Stimulated activated naive CD4-positive, alpha-beta T cell (primary cell): ENCODE results near the gene LAMB3.
"Not testable (repeated sequence)": the region's sequence is repeated elsewhere in the genome, so short reads cannot be mapped to it uniquely, and the experiment has no call there.

ENCODE experiments used
- DNase-seq, 6 experiments: peaks; one replicate each; lab custom pipeline; 2025; lab: John Stamatoyannopoulos, UW

The LAMB3 gene

GRCh38 chr1:209652121-209652735 is at the start of gene LAMB3:
TSS of gene LAMB3 (minus strand) at chr1:209652425. CDS start at chr1:209650944, 1,481 bp downstream.
- DNase-seq: no peak

GRCh38 chr1:209700686-209701085 is 48.5 kb upstream of the LAMB3 start:
- DNase-seq: not testable (repeated sequence)

GRCh38 chr1:209697126-209697525 is 44.9 kb upstream of the LAMB3 start:
- DNase-seq: no peak

- no peak for DNase-seq
Observed at GRCh38 chr1:209696673-209697072, 44.4 kb upstream of the LAMB3 start.

GRCh38 chr1:209692745-209693504 is 40.7 kb upstream of the LAMB3 start:
- DNase-seq: peak in 5 of 6 experiments; percentile 33 to 70 (median 52)

GRCh38 chr1:209692296-209692695 is 40.1 kb upstream of the LAMB3 start:
- no peak for DNase-seq

- DNase-seq: no peak
Observed at GRCh38 chr1:209691237-209691636, 39.0 kb upstream of the LAMB3 start.

- DNase-seq: no peak
Observed at GRCh38 chr1:209689477-209689876, 37.3 kb upstream of the LAMB3 start.

- DNase-seq: no peak
Observed at GRCh38 chr1:209688746-209689234, 36.6 kb upstream of the LAMB3 start.

GRCh38 chr1:209686322-209686721 is 34.1 kb upstream of the LAMB3 start:
- DNase-seq: no peak

- DNase-seq: peak in 2 of 6 experiments; percentile 15 to 27
Observed at GRCh38 chr1:209685821-209686220, 33.6 kb upstream of the LAMB3 start.

- no peak for DNase-seq
Observed at GRCh38 chr1:209678981-209679539, 26.8 kb upstream of the LAMB3 start.

GRCh38 chr1:209675565-209676154 is 23.4 kb upstream of the LAMB3 start:
- DNase-seq: peak in 1 of 6 experiments; percentile 19

- peak in 2 of 6 experiments; percentile 5 to 11 for DNase-seq
Observed at GRCh38 chr1:209674957-209675564, 22.8 kb upstream of the LAMB3 start, which contains the start of gene G0S2. TSS of gene G0S2 (plus strand) at chr1:209675412. CDS start at chr1:209675685, 273 bp downstream.

- DNase-seq: no peak
Observed at GRCh38 chr1:209673631-209674417, 21.6 kb upstream of the LAMB3 start.

GRCh38 chr1:209672705-209673630 is 20.7 kb upstream of the LAMB3 start:
- DNase-seq: no peak

- no peak for DNase-seq
Observed at GRCh38 chr1:209670441-209671082, 18.3 kb upstream of the LAMB3 start.

- no peak for DNase-seq
Observed at GRCh38 chr1:209667708-209668107, 15.5 kb upstream of the LAMB3 start.

- no peak for DNase-seq
Observed at GRCh38 chr1:209667103-209667502, 14.9 kb upstream of the LAMB3 start.
